Transverse colon (tissue), 4 donors: ENCODE measurements around the gene RNASE9.

Experiments used
- EP300 ChIP-seq: sonication (generic); formaldehyde crosslinking; IDR thresholded peaks from one replicate; pipeline ENCODE4 v1.6.1; 2017; ENCODE audit warnings: antibody characterized with exemption, low read depth
- POLR2A ChIP-seq: fragments of 450-650 bp; IDR thresholded peaks from one replicate; pipeline ENCODE4 v1.6.1; 2016; ENCODE audit warnings: antibody characterized with exemption, mild to moderate bottlenecking, moderate library complexity
- POLR2AphosphoS5 ChIP-seq, 3 donors: sonication (generic); formaldehyde crosslinking; IDR thresholded peaks; one replicate each; pipeline ENCODE4 v1.6.1; 2016; ENCODE audit warnings: antibody characterized with exemption in 3 of 3
- TF ChIP-seq, protein P1 (sequence below), 5 experiments: fragments of 200-600 bp in 3 of 5; fragments of 450-650 bp in 2 of 5; sonication (generic) in 3 of 5; IDR thresholded peaks; 1 replicate in 2 of 5; 2 replicates in 3 of 5; pipeline ENCODE4 v1.5.1; 2016 to 2017; ENCODE audit warnings: antibody characterized with exemption in 5 of 5, inconsistent platforms in 3 of 5, mild to moderate bottlenecking in 2 of 5, moderate library complexity in 1 of 5

DNA sequence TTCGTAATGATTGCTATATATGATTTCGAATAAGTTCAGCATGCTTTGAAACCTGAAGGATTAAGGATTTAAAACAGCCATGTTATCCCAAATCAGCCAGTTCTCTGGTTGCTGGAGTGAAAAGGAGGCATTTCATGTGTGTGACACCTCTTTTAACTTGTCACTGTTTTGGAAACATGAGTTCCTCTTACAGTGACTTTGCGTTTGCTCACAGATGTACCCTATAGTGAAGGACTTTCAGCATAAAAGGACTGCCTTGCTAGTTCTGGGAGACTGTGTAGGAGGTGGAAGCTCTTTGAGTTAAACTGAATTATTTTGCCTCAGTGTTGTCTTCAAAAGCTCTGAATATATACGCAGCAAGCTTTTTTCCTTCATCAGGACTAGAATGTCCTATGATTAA lies 19.4 kb upstream of the RNASE9 start:
- TF ChIP-seq, protein P1, sequence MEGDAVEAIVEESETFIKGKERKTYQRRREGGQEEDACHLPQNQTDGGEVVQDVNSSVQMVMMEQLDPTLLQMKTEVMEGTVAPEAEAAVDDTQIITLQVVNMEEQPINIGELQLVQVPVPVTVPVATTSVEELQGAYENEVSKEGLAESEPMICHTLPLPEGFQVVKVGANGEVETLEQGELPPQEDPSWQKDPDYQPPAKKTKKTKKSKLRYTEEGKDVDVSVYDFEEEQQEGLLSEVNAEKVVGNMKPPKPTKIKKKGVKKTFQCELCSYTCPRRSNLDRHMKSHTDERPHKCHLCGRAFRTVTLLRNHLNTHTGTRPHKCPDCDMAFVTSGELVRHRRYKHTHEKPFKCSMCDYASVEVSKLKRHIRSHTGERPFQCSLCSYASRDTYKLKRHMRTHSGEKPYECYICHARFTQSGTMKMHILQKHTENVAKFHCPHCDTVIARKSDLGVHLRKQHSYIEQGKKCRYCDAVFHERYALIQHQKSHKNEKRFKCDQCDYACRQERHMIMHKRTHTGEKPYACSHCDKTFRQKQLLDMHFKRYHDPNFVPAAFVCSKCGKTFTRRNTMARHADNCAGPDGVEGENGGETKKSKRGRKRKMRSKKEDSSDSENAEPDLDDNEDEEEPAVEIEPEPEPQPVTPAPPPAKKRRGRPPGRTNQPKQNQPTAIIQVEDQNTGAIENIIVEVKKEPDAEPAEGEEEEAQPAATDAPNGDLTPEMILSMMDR (IDR thresholded peaks at IDR 0.05): no peak
- no peak for TF ChIP-seq EP300
- TF ChIP-seq POLR2A: no peak
- TF ChIP-seq POLR2AphosphoS5 (IDR thresholded peaks at IDR 0.05): no peak
